Measurements from ENCODE around the gene SLC51A.
A peak's percentile ranks its signal among the peaks of the same experiment; 100 is the strongest.

Gene SLC51A

GRCh38 chr3:196216681-196217211, 412 bp downstream of the SLC51A start:
- no peak for TF ChIP-seq CTCF (IDR thresholded peaks at IDR 0.05; ENCODE audit: unreplicated experiment in 3 of 3)
- Mint-ChIP-seq H3K27ac (no peak overlapping the region), H3K4me1 (peaks cover 9% of the 10 kb centered on the region), H3K9me3 (no peaks in the 10 kb centered on the region), H3K36me3 (ENCODE audit: low read depth) (no peaks in the 10 kb centered on the region), H3K27me3 (ENCODE audit: low read depth) (peaks cover 6% of the 10 kb centered on the region), H3K4me3 (no peak overlapping the region)

- Mint-ChIP-seq H3K27me3 (ENCODE audit: low read depth) (peaks cover 6% of the 10 kb centered on the region), H3K36me3 (ENCODE audit: low read depth) (no peaks in the 10 kb centered on the region), H3K4me3 (peak overlapping the region in 1 of 3 experiments; percentile 17), H3K27ac (no peak overlapping the region), H3K9me3 (no peaks in the 10 kb centered on the region), H3K4me1 (peaks cover 9% of the 10 kb centered on the region)
- no peak for TF ChIP-seq CTCF (IDR thresholded peaks at IDR 0.05; ENCODE audit: unreplicated experiment in 3 of 3)
Measured at GRCh38 chr3:196217307-196218154, 1.2 kb downstream of the SLC51A start.

GRCh38 chr3:196218155-196218712, 1.9 kb downstream of the SLC51A start:
- Mint-ChIP-seq H3K9me3 (no peaks in the 10 kb centered on the region), H3K27me3 (ENCODE audit: low read depth) (peaks cover 6% of the 10 kb centered on the region), H3K27ac (no peak overlapping the region), H3K4me1 (peaks cover 11% of the 10 kb centered on the region), H3K4me3 (no peak overlapping the region), H3K36me3 (ENCODE audit: low read depth) (no peaks in the 10 kb centered on the region)
- no peak for TF ChIP-seq CTCF (IDR thresholded peaks at IDR 0.05; ENCODE audit: unreplicated experiment in 3 of 3)

GRCh38 chr3:196219194-196219969, 3.0 kb downstream of the SLC51A start:
- Mint-ChIP-seq H3K4me3 (no peak overlapping the region), H3K27ac (no peak overlapping the region), H3K27me3 (ENCODE audit: low read depth) (peaks cover 6% of the 10 kb centered on the region), H3K9me3 (no peaks in the 10 kb centered on the region), H3K36me3 (ENCODE audit: low read depth) (no peaks in the 10 kb centered on the region), H3K4me1 (peaks cover 13% of the 10 kb centered on the region)
- no peak for TF ChIP-seq CTCF (IDR thresholded peaks at IDR 0.05; ENCODE audit: unreplicated experiment in 3 of 3)

GRCh38 chr3:196219970-196220311, 3.6 kb downstream of the SLC51A start:
- H3K27me3 Mint-ChIP-seq (ENCODE audit: low read depth) = peaks cover 6% of the 10 kb centered on the region
- no peaks in the 10 kb centered on the region for H3K9me3 Mint-ChIP-seq
- H3K4me1 Mint-ChIP-seq = peaks cover 13% of the 10 kb centered on the region
- no peak overlapping the region for H3K27ac Mint-ChIP-seq
- H3K4me3 Mint-ChIP-seq = no peak overlapping the region
- H3K36me3 Mint-ChIP-seq (ENCODE audit: low read depth) = no peaks in the 10 kb centered on the region
- no peak for TF ChIP-seq CTCF (IDR thresholded peaks at IDR 0.05; ENCODE audit: unreplicated experiment in 3 of 3)
